Stimulated activated CD4-positive, alpha-beta T cell treated with anti-CD3 and anti-CD28 coated beads, Interleukin-1b, Interleukin-23, amount 100 ng/mL, for 4 hours (primary cell): ENCODE measurements around the gene SRC.

Experiments
- DNase-seq, 2 donors: peaks; one replicate each; pipeline ENCODE4 v3.0.0-alpha.2; 2020; ENCODE audit warnings: low read depth in 2 of 2

The SRC gene

GRCh38 chr20:37315021-37315451 lies 30.9 kb upstream of the SRC start:
- DNase-seq, result no peak

DNA sequence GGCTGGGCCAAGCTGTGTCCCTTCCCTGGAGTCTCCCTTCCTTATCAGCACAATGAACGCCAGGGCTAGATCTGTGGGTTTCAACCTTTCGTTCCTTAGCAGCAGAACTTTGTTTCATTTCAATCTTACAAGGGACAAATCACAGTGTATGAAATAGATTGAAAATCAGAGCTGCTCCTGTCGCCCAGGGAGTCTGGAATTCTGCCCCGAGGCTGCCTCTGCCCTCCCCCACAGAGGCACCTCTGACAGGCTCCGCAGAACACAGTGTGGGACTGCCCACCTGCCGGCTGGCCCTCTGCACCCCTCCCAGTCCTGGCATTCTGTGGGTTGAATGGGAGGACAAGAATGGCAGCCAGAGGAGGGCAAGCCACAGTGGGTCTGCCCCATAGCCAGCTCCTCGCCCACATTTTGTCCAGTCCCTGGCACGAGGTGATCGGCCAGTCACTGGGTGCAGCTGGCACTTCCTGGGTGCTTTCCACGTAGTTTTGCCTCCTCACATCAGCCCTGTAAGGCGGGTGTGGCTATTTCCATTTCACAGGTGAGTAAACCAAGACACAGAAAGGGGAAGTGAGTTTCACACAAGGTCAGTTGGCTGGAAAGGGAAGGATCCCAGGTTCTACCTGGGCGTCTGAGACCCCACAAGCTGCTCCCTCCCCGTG lies 30.4 kb upstream of the SRC start:
- DNase-seq, result no peak

DNA sequence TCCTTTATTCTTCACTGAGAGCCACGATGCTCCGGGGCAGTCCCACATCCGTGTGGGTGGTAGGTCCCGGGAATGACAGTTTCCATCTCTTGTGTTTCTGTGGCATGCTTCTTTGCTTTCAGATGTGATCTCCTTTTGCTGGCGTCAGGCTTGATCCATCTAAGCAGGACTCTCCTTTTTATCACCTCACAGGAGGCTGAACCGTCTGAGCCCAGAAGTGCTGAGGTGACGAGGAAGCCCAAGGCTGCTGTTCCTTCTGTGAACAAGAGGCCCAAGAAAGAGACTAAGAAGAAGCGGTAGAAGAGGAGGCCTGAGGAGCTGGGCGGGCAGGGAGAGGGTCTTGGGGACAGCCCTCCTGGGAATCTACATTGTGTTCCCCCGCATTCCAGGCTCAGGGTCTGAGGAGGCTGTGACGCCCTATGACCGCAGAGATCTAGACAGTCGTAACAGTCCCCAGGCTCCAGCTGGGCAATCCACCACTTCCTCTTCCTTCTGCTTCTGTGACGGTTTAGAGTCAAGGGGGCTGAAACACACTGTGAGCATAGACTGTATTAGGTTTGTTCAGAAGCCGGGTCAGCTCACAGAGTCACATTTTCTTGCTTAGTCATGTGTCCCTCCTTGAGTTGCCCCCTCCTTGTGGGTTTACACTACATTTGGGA lies 29.7 kb upstream of the SRC start:
- DNase-seq, result no peak

GRCh38 chr20:37316775-37317170 lies 29.2 kb upstream of the SRC start:
- DNase-seq, result no peak

DNA sequence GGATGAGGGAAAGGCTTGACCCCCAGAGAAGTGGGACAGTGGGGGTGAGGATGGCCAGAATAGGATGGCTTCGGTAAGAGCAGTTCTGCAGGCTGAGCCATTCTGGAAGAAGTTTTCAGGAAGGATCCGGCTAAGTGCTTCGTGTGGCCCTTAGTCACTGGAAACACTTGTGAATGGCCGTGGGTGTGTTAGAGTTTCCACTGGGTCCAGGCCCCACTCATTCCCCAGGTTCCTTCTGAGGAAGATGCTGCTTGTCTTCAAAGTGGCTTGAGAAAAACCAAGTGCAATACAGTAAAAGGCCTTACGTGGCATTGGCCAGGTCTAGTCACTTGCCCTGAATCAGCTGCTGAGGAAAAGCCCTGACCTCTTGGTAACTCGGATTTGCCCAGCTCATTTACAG lies 28.6 kb upstream of the SRC start:
- DNase-seq, result no peak

- no peak for DNase-seq
Observed at GRCh38 chr20:37317994-37318640, 27.8 kb upstream of the SRC start.

DNA sequence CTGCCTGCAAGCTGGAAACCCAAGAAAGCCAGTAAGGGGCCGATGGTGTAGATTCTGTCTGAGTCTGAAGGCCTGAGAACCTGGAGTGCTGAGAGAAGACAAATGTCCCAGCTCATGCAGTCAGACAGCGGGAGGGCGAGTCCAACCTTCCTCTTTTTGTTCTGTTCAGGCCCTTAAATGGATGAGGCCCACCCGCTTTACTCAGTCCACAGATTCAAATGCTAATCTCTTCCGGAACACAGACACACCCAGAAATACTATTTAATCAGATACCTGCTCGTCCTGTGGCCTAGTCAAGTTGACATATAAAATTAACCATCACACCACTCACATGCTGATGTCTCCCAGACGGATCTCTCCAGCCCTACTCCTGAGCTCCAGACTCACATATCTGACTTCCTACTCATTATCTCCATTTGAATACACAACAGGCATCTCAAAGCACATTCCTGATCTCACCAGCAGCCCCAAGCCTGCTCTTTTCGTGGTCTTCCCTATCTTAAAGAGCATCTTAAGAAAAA lies 26.7 kb upstream of the SRC start:
- no peak for DNase-seq

DNA sequence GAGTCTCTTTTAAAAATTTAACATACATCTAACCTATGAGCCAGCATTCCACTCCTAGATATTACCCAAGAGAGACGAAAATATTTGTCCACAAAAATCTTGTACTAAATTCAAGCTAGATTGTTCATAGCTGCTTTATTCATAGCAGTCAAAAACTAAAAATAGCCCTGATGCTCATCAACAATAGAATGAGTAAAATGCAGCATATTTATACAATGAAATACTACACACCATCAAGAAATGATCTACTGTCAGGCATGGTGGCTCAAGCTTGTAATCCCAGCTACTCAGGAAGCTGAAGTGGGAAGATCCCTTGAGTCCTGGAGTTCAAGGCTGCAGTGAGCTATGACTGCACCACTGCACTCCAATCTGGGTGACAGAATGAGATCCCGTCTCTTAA lies 22.0 kb upstream of the SRC start:
- DNase-seq, result no peak

DNA sequence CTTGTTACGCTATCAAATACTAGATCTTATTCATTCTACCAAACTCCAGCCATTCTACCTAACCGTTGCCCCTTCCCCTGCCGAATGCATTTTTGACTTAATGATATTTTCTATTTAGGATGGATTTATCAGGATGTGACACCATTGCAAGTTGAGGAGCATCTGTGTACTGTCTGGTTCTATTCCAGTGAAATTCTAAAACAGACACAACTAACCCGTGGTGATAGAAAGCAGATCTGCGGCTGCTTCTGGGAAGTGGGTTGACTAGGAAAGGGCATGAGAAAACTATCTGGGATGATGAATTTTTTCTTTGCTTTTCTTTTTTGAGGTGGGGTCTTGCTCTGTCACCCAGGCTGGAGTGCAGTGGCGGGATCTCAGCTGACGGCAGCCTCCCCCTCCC lies 20.7 kb upstream of the SRC start:
- DNase-seq, result no peak

- DNase-seq, result no peak
Observed at GRCh38 chr20:37326666-37327065, 19.3 kb upstream of the SRC start.

DNA sequence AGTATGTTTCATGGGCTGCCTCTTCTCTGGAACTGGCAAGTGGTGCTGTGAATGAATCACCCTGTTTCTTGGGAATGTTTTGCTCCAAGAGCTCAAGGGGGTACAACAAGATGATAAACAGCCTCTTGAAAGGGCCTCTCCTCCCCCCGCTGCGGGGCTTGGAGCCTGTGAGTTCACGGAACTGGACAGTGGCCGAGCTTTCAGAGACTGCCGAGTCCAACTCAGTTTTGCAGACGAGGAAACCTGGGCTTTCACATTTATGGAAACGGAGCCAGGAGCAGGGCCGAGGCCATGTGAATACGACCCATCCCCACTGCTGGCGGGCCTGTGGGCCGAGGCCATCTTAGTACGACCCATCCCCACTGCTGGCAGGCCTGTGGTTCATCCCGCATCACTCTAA lies 18.2 kb upstream of the SRC start:
- no peak for DNase-seq

- no peak for DNase-seq
Observed at GRCh38 chr20:37328149-37328945, 17.6 kb upstream of the SRC start.

DNA sequence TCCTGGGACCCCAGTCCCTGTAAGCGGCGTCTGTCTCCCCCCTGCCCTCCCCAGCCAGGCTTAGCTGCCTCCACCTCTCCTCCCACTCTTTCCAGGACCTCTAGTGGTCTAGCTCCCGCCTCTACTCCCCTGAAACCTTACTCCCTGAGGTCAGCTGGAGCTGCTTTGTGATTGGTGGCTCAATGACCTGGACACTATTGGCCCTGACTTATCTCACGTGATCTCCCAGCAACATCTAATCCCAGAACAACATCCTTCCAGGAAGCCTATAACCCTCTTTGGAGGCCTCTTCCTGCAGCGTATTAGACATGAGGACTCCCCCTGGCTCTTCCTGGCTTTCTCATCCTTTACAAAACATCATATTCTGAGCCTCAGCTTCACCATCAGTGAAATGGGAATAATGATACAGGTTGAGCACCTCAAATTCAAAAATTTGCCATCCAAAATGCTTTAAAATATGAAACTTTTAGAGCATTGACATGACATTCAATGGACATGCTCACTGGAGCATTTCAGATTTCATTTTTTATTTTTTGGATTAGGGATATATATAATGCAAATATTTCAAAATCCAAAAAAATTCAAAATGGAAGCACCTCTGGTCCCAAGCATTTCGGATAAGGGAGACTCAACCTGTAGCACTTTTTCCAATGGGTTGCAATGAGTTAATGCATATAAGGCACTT lies 16.3 kb upstream of the SRC start:
- DNase-seq, result no peak

DNA sequence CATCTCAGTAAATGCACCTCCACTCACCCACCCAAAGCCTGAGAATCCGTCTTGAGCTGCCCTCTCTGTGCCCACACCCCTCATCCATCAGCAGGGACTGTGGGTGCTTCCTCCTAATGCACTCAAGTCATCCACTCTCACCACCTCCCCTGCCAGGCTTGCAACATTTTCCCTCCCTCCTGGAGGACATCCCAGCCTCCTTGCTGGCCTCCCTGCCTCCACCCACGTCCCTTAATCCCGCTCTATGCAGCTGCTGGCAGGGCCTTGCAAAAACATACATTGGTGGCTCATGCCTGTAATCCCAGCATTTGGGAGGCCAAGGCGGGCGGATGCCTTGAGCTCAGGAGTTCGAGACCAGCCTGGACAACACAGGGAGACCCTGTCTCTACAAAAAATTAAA lies 15.6 kb upstream of the SRC start:
- no peak for DNase-seq

DNA sequence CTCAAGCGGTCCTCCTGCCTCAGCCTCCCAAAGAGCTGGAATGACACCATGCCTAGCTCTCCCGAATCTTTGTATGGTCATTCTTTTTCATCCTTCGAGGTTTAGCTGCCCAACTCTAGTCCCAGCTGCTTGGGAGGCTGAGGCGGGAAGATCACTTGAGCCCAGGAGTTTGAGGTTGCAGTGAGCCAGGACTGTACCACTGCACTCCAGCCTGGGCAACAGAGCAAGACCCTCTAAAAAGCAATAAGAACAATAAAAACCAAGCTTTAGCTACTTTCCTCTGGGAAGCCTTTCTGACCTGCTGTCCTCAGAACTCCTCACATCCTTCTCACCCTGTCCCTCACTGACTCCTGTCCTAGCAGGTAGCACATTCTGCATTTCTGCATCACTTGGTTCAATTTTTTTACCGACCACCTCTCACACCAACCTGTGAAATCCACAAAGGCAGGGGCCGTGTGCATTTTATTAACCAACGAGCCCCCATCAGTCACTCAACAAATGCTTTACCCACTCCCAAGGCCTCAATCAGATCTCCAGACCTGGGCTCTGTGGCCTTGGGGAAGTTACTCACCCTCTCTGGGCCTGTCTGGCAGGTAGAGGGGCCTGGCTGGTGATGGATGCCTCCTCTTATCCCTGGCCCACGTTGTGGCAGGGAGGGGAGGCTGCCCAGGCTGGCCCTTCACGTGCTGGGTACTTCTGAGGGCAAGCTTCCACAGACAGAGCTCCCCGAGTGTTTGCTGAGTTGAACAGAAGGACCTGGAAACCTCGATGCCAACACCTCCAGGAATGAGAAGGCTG lies 14.7 kb upstream of the SRC start:
- DNase-seq, result no peak

DNA sequence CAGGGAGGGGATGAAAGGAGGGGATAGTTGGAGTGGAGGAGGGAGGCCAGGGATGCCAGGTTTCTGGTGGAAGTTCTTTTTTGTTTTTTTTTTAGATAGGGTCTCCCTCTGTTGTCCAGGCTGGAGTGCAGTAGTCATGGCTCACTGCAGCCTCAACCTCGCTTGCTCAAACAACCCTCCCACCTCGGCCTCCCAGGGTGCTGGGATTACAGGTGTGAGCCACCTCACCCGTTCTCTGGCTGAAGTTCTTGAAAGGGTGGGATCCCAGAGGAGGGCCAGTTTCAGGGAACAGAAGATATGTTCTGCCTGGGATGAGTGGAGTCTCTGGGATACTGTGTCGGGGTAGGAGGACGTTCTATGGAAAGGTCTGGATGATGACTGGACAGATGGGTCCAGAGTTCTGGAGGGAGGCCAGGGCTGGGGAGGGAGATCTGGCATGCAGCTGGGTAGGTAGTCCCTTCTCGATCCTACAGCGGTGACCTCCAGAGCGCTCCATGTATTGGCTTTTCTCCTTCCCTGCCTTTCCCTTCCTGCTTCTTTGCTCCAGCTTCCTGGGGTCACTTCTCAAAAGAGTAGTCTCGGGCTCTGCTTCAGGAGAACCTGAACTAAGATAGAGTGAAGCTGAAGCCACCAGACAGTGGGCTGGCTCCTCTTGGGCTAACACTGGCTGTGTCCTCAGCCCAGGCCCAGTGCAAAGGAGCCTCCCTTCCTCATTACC lies 12.7 kb upstream of the SRC start:
- no peak for DNase-seq

GRCh38 chr20:37333848-37334318 lies 12.1 kb upstream of the SRC start:
- no peak for DNase-seq

DNA sequence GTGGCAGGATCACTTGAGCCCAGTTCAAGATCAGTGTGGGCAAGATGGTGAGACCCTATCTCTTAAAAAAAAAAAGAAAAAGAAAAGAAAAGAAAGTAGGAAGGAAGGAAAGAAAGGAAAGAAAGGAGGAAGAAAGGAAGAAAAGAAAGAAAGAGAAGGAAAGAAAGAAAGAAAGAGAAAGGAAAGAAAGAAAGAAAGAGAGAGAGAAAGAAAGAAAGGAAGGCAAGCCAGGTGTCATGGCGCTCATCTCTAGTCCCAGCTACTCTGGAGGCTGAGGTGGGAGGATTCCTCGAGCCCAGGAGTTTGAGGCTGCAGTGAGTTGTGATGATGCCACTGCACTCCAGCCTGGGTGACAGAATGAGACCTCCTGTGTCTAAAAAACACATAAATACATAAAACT lies 11.5 kb upstream of the SRC start:
- DNase-seq, result no peak

- no peak for DNase-seq
Observed at GRCh38 chr20:37335642-37336368, 10.1 kb upstream of the SRC start.
